Peyer's patch (tissue), 4 donors: ENCODE measurements around the gene RAB39B.

Experiments
- CTCF ChIP-seq, 6 experiments: fragments of 450-650 bp in 4 of 6; fragments of 200-600 bp in 2 of 6; sonication (generic) in 1 of 6; IDR thresholded peaks; one replicate each; pipeline ENCODE4 v1.5.1; 2017 to 2019; ENCODE audit warnings: antibody characterized with exemption in 6 of 6, mild to moderate bottlenecking in 3 of 6, moderate library complexity in 1 of 6
- POLR2A ChIP-seq, 2 donors: fragments of 450-650 bp; IDR thresholded peaks; one replicate each; pipeline ENCODE4 v1.5.1; 2017; ENCODE audit warnings: antibody characterized with exemption in 2 of 2, mild to moderate bottlenecking in 2 of 2, moderate library complexity in 2 of 2

GRCh38 chrX:155246748-155247147 lies 17.5 kb downstream of the RAB39B start:
- TF ChIP-seq POLR2A (IDR thresholded peaks at IDR 0.05) (no peak), CTCF (IDR thresholded peaks at IDR 0.05) (no peak)
